ENCODE results near the gene HRH1.
"Not testable (repeated sequence)": the region's sequence is repeated elsewhere in the genome, so short reads cannot be mapped to it uniquely, and the experiment has no call there.

HRH1 gene

GRCh38 chr3:11199902-11200845, 45.9 kb downstream of the HRH1 start:
- Histone ChIP-seq H3K4me1 (ENCODE audit: control insufficient read depth, low read depth, low read length) (peaks cover 6% of the 10 kb centered on the region), H3K27ac (ENCODE audit: low read length) (no peak overlapping the region), H3K9ac (ENCODE audit: low read length) (no peak overlapping the region), H3K9me3 (ENCODE audit: control insufficient read depth, low read depth, low read length) (no peaks in the 10 kb centered on the region), H3K36me3 (ENCODE audit: control insufficient read depth, low read depth, low read length) (no peaks in the 10 kb centered on the region), H3K27me3 (ENCODE audit: control insufficient read depth, insufficient read depth, low read length) (no peaks in the 10 kb centered on the region), H3K4me3 (ENCODE audit: low read length) (no peak overlapping the region)

- H3K27me3 ChIP-seq (ENCODE audit: control insufficient read depth, insufficient read depth, low read length): no peaks in the 10 kb centered on the region
- no peaks in the 10 kb centered on the region for H3K9me3 ChIP-seq (ENCODE audit: control insufficient read depth, low read depth, low read length)
- no peak overlapping the region for H3K9ac ChIP-seq (ENCODE audit: low read length)
- no peak overlapping the region for H3K27ac ChIP-seq (ENCODE audit: low read length)
- H3K4me1 ChIP-seq (ENCODE audit: control insufficient read depth, low read depth, low read length): peaks cover 6% of the 10 kb centered on the region
- no peak overlapping the region for H3K4me3 ChIP-seq (ENCODE audit: low read length)
- no peaks in the 10 kb centered on the region for H3K36me3 ChIP-seq (ENCODE audit: control insufficient read depth, low read depth, low read length)
Observed at GRCh38 chr3:11201251-11202019, 47.1 kb downstream of the HRH1 start.

- Histone ChIP-seq H3K9ac (ENCODE audit: low read length) (no peak overlapping the region), H3K9me3 (ENCODE audit: control insufficient read depth, low read depth, low read length) (no peaks in the 10 kb centered on the region), H3K4me1 (ENCODE audit: control insufficient read depth, low read depth, low read length) (no peaks in the 10 kb centered on the region), H3K36me3 (ENCODE audit: control insufficient read depth, low read depth, low read length) (no peaks in the 10 kb centered on the region), H3K4me3 (ENCODE audit: low read length) (no peak overlapping the region), H3K27me3 (ENCODE audit: control insufficient read depth, insufficient read depth, low read length) (no peaks in the 10 kb centered on the region), H3K27ac (ENCODE audit: low read length) (no peak overlapping the region)
Observed at GRCh38 chr3:11203961-11204360, 49.7 kb downstream of the HRH1 start.

GRCh38 chr3:11204697-11205348, 50.5 kb downstream of the HRH1 start:
- H3K4me3 ChIP-seq (ENCODE audit: low read length): no peak overlapping the region
- no peaks in the 10 kb centered on the region for H3K27me3 ChIP-seq (ENCODE audit: control insufficient read depth, insufficient read depth, low read length)
- H3K27ac ChIP-seq (ENCODE audit: low read length): no peak overlapping the region
- H3K9me3 ChIP-seq (ENCODE audit: control insufficient read depth, low read depth, low read length): no peaks in the 10 kb centered on the region
- H3K9ac ChIP-seq (ENCODE audit: low read length): no peak overlapping the region
- no peaks in the 10 kb centered on the region for H3K36me3 ChIP-seq (ENCODE audit: control insufficient read depth, low read depth, low read length)
- no peaks in the 10 kb centered on the region for H3K4me1 ChIP-seq (ENCODE audit: control insufficient read depth, low read depth, low read length)

- H3K4me3 ChIP-seq (ENCODE audit: low read length); H3K4me1 ChIP-seq (ENCODE audit: control insufficient read depth, low read depth, low read length); H3K9ac ChIP-seq (ENCODE audit: low read length); H3K27me3 ChIP-seq (ENCODE audit: control insufficient read depth, insufficient read depth, low read length); H3K9me3 ChIP-seq (ENCODE audit: control insufficient read depth, low read depth, low read length); H3K27ac ChIP-seq (ENCODE audit: low read length); H3K36me3 ChIP-seq (ENCODE audit: control insufficient read depth, low read depth, low read length): not testable (repeated sequence)
Observed at GRCh38 chr3:11205881-11206280, 51.6 kb downstream of the HRH1 start.

- no peak overlapping the region for H3K27ac ChIP-seq (ENCODE audit: low read length)
- H3K4me3 ChIP-seq (ENCODE audit: low read length): no peak overlapping the region
- no peaks in the 10 kb centered on the region for H3K9me3 ChIP-seq (ENCODE audit: control insufficient read depth, low read depth, low read length)
- H3K36me3 ChIP-seq (ENCODE audit: control insufficient read depth, low read depth, low read length): no peaks in the 10 kb centered on the region
- H3K9ac ChIP-seq (ENCODE audit: low read length): no peak overlapping the region
- H3K27me3 ChIP-seq (ENCODE audit: control insufficient read depth, insufficient read depth, low read length): no peaks in the 10 kb centered on the region
- H3K4me1 ChIP-seq (ENCODE audit: control insufficient read depth, low read depth, low read length): no peaks in the 10 kb centered on the region
Observed at GRCh38 chr3:11206316-11206715, 52.0 kb downstream of the HRH1 start.

- H3K27me3 ChIP-seq (ENCODE audit: control insufficient read depth, insufficient read depth, low read length): no peaks in the 10 kb centered on the region
- no peak overlapping the region for H3K27ac ChIP-seq (ENCODE audit: low read length)
- H3K9me3 ChIP-seq (ENCODE audit: control insufficient read depth, low read depth, low read length): no peaks in the 10 kb centered on the region
- no peaks in the 10 kb centered on the region for H3K36me3 ChIP-seq (ENCODE audit: control insufficient read depth, low read depth, low read length)
- no peak overlapping the region for H3K4me3 ChIP-seq (ENCODE audit: low read length)
- no peaks in the 10 kb centered on the region for H3K4me1 ChIP-seq (ENCODE audit: control insufficient read depth, low read depth, low read length)
- H3K9ac ChIP-seq (ENCODE audit: low read length): no peak overlapping the region
Observed at GRCh38 chr3:11206953-11207352, 52.7 kb downstream of the HRH1 start.

- Histone ChIP-seq H3K4me1 (ENCODE audit: control insufficient read depth, low read depth, low read length) (no peaks in the 10 kb centered on the region), H3K4me3 (ENCODE audit: low read length) (no peak overlapping the region), H3K36me3 (ENCODE audit: control insufficient read depth, low read depth, low read length) (no peaks in the 10 kb centered on the region), H3K9me3 (ENCODE audit: control insufficient read depth, low read depth, low read length) (no peaks in the 10 kb centered on the region), H3K27ac (ENCODE audit: low read length) (no peak overlapping the region), H3K9ac (ENCODE audit: low read length) (no peak overlapping the region), H3K27me3 (ENCODE audit: control insufficient read depth, insufficient read depth, low read length) (no peaks in the 10 kb centered on the region)
Observed at GRCh38 chr3:11211531-11212298, 57.4 kb downstream of the HRH1 start.

- H3K9me3 ChIP-seq (ENCODE audit: control insufficient read depth, low read depth, low read length): no peaks in the 10 kb centered on the region
- H3K27me3 ChIP-seq (ENCODE audit: control insufficient read depth, insufficient read depth, low read length): no peaks in the 10 kb centered on the region
- H3K4me1 ChIP-seq (ENCODE audit: control insufficient read depth, low read depth, low read length): no peaks in the 10 kb centered on the region
- no peak overlapping the region for H3K4me3 ChIP-seq (ENCODE audit: low read length)
- H3K27ac ChIP-seq (ENCODE audit: low read length): no peak overlapping the region
- no peak overlapping the region for H3K9ac ChIP-seq (ENCODE audit: low read length)
- H3K36me3 ChIP-seq (ENCODE audit: control insufficient read depth, low read depth, low read length): no peaks in the 10 kb centered on the region
Observed at GRCh38 chr3:11212299-11212608, 58.0 kb downstream of the HRH1 start.

- H3K9ac ChIP-seq (ENCODE audit: low read length): no peak overlapping the region
- H3K27ac ChIP-seq (ENCODE audit: low read length): no peak overlapping the region
- no peaks in the 10 kb centered on the region for H3K27me3 ChIP-seq (ENCODE audit: control insufficient read depth, insufficient read depth, low read length)
- H3K4me1 ChIP-seq (ENCODE audit: control insufficient read depth, low read depth, low read length): no peaks in the 10 kb centered on the region
- H3K9me3 ChIP-seq (ENCODE audit: control insufficient read depth, low read depth, low read length): no peaks in the 10 kb centered on the region
- no peaks in the 10 kb centered on the region for H3K36me3 ChIP-seq (ENCODE audit: control insufficient read depth, low read depth, low read length)
- no peak overlapping the region for H3K4me3 ChIP-seq (ENCODE audit: low read length)
Observed at GRCh38 chr3:11212784-11213183, 58.5 kb downstream of the HRH1 start.

- no peaks in the 10 kb centered on the region for H3K9me3 ChIP-seq (ENCODE audit: control insufficient read depth, low read depth, low read length)
- H3K9ac ChIP-seq (ENCODE audit: low read length): no peak overlapping the region
- no peak overlapping the region for H3K4me3 ChIP-seq (ENCODE audit: low read length)
- no peaks in the 10 kb centered on the region for H3K4me1 ChIP-seq (ENCODE audit: control insufficient read depth, low read depth, low read length)
- H3K27me3 ChIP-seq (ENCODE audit: control insufficient read depth, insufficient read depth, low read length): no peaks in the 10 kb centered on the region
- no peak overlapping the region for H3K27ac ChIP-seq (ENCODE audit: low read length)
- H3K36me3 ChIP-seq (ENCODE audit: control insufficient read depth, low read depth, low read length): no peaks in the 10 kb centered on the region
Observed at GRCh38 chr3:11213810-11214450, 59.6 kb downstream of the HRH1 start.

Measured in iPS-18a (cell line).